Thymus (tissue), 11 donors: ENCODE results near the gene PADI3. TPM values are rescaled to one million over a fixed set of nuclear protein-coding genes. Genes with fewer than 3 reads are reported as not detected.

Experiments
- DNase-seq, 9 donors: peaks; one replicate each; pipeline ENCODE4 v3.0.0-alpha.2; 2013; ENCODE audit warnings: low spot score in 9 of 9, low read depth in 6 of 9, missing footprints in 1 of 9
- H3K27ac ChIP-seq, 2 donors: one replicate each; pipeline ENCODE4 v1.5.1; 2013; ENCODE audit warnings: control low read depth in 1 of 2, low read depth in 1 of 2, low read length in 1 of 2, mild to moderate bottlenecking in 1 of 2, moderate library complexity in 1 of 2
- H3K27me3 ChIP-seq, 2 donors: one replicate each; pipeline ENCODE4 v1.5.1; 2013; ENCODE audit warnings: low read length in 1 of 2; ENCODE audit not compliant: control insufficient read depth in 2 of 2, insufficient read depth in 1 of 2
- H3K36me3 ChIP-seq, 2 donors: one replicate each; pipeline ENCODE4 v1.5.1; 2013; ENCODE audit warnings: low read length in 1 of 2, mild to moderate bottlenecking in 1 of 2, moderate library complexity in 1 of 2; ENCODE audit not compliant: control insufficient read depth in 2 of 2, insufficient read depth in 2 of 2
- H3K4me1 ChIP-seq, 2 donors: one replicate each; pipeline ENCODE4 v1.5.1; 2013; ENCODE audit warnings: low read length in 2 of 2; ENCODE audit not compliant: control insufficient read depth in 2 of 2, insufficient read depth in 2 of 2
- H3K4me3 ChIP-seq, 2 donors: one replicate each; pipeline ENCODE4 v1.5.1; 2013; ENCODE audit warnings: low read length in 2 of 2, control low read depth in 1 of 2, mild to moderate bottlenecking in 1 of 2
- H3K9me3 ChIP-seq, 2 donors: one replicate each; pipeline ENCODE4 v1.5.1; 2013; ENCODE audit warnings: low read length in 1 of 2, mild to moderate bottlenecking in 1 of 2; ENCODE audit not compliant: control insufficient read depth in 2 of 2, insufficient read depth in 1 of 2
- WGBS: extraction: QIAGEN DNeasy Blood & Tissue Kit; methylation state at CpG from one replicate; pipeline ENCODE4 v1.1.7; 2013; 5-methylcytosine and 5-hydroxymethylcytosine counted together
- polyA plus RNA-seq: library from polyadenylated mRNA; stranded (reverse); fragments of 200-250 nt; gene quantifications from one replicate; pipeline ENCODE4 v1.2.3, GENCODE V29; 2013
- total RNA-seq: library from RNA; stranded (reverse); fragments of 120-200 nt; gene quantifications from one replicate; pipeline ENCODE4 v1.2.4, GENCODE V29; 2013
- donor health status: healthy.

PADI3 gene
- total and polyA plus RNA-seq, 2 donors, result 0.09 to 0.27 TPM

DNA sequence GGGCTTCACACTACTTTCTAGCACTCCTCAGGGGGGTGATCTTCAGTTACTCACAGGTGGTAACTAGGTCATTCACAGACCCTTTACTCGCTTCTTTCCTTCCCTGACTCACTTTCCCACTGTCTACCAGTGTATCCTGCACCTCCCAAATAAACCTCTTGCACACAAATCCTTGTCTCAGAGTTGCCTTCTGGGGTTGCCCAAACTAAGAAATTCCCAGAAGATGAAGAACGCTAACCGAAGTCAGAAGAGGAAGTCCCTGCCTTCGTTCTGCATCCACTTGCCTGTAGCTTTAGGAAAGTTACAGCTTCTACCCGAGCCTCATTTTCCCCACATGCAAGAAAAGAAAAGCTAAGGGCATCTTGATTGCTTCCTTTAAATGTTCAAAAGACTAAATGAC lies 47.2 kb downstream of the PADI3 start:
- H3K4me1 ChIP-seq, result no peaks in the 10 kb centered on the region
- no peak for DNase-seq
- H3K4me3 ChIP-seq, result no peak overlapping the region
- H3K27me3 ChIP-seq, result no peaks in the 10 kb centered on the region
- H3K36me3 ChIP-seq, result no peaks in the 10 kb centered on the region
- WGBS, result 94% methylated on average over 5 of the region's 5 CpGs
- no peak overlapping the region for H3K27ac ChIP-seq
- peaks cover 0 to 3% of the 10 kb centered on the region in 2 donors for H3K9me3 ChIP-seq

DNA sequence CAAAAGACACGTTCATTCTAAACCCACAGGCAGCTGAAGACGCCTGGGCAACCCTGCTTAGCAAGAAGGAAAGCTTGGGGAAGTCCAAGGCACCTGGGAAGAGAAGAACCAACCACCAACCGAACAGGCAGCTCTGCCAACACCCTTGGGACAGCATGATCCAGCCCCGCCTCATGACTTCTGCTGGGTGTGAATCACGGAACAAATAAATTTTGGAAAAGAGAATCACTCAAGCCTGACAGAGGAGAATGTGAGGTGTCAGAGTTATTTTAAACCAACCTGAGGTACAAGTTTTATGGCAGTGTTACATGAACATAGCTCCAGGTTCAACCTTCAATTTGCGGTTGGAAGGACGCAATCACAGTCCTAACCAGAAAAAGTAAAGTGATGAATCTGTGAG lies 49.1 kb downstream of the PADI3 start:
- no peak for DNase-seq
- H3K27ac ChIP-seq, result no peak overlapping the region
- no peaks in the 10 kb centered on the region for H3K27me3 ChIP-seq
- 87% methylated on average over 7 of the region's 7 CpGs for WGBS
- no peaks in the 10 kb centered on the region for H3K36me3 ChIP-seq
- H3K4me1 ChIP-seq, result no peaks in the 10 kb centered on the region
- H3K4me3 ChIP-seq, result no peak overlapping the region
- H3K9me3 ChIP-seq, result peaks cover 2 to 9% of the 10 kb centered on the region in 2 donors

DNA sequence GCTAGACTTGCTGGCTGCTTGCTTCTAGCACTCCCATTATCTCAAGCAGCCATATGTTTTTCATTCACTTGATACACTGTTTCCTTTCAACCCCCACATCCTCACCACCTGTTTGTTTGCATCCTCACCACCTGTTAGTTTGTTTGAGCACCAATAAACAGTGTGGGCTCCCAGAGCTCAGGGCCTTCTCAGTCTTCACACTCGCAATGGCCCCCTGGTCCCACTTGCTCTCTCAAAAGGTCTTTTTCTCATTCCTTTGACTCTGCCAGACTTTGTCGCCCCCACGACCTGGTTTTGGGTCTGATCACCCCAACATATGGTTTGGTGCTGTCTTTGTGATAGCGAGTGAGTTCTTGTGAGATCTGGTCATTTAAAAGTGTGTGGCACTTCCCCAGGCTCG lies 52.9 kb downstream of the PADI3 start:
- H3K27ac ChIP-seq, result no peak overlapping the region
- no peak overlapping the region for H3K4me3 ChIP-seq
- peaks cover 2 to 9% of the 10 kb centered on the region in 2 donors for H3K9me3 ChIP-seq
- H3K27me3 ChIP-seq, result no peaks in the 10 kb centered on the region
- 95% methylated on average over 5 of the region's 5 CpGs for WGBS
- H3K4me1 ChIP-seq, result no peaks in the 10 kb centered on the region
- DNase-seq, result no peak
- no peaks in the 10 kb centered on the region for H3K36me3 ChIP-seq

DNA sequence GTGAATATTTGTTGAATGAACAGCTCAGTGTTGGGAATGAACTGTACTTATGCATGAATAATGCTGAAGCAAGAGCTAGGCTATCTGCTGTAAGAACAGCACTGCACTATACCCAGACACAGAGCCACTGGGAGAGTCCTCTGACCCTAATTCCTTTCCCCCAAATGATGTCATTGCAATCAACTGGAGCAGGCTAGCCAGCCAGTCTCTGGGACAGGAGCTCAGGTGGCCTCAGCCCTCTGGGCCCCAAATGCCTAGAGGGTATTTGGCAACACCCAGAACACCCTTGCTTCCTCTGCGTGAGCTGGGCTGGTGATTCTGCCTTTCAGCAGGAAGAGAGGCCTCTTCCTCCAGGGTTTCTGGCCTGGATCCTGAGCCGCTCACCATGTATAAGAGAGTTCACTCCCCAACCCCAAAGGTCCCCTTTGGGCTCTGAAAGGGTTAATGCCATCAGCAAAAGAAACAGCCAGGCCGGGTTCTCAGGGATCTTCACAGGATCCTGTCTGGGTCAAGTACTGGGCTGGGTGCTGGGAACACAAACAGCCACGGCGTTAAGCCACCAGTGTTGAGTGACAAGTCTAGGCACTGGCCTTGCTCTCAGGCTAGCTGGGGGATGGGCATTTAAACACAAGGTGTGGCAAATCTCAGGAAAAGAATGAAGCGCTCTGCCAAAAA lies 55.4 kb downstream of the PADI3 start:
- no peak for DNase-seq
- no peak overlapping the region for H3K27ac ChIP-seq
- H3K9me3 ChIP-seq, result peaks cover 2 to 9% of the 10 kb centered on the region in 2 donors
- 33% methylated on average over 6 of the region's 6 CpGs for WGBS
- H3K4me3 ChIP-seq, result no peak overlapping the region
- no peaks in the 10 kb centered on the region for H3K27me3 ChIP-seq
- H3K36me3 ChIP-seq, result no peaks in the 10 kb centered on the region
- H3K4me1 ChIP-seq, result no peaks in the 10 kb centered on the region

DNA sequence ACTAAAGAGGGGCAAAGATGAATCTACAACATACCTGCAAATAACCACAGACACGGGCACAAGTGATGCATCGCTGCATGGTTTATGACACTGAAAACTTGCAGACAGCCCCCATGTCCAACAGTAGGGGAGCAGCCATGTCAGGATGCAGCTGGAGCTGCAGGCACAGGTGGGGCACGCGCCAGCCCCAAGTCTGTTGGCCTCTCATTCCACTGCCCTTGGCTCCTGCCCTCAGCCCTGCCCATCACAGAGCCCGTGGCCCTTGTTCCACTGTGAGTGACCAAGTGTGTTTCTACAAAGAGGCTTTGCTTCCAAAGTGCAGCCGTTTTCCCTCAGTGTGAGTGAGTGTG lies 55.9 kb downstream of the PADI3 start:
- H3K4me1 ChIP-seq, result no peaks in the 10 kb centered on the region

DNA sequence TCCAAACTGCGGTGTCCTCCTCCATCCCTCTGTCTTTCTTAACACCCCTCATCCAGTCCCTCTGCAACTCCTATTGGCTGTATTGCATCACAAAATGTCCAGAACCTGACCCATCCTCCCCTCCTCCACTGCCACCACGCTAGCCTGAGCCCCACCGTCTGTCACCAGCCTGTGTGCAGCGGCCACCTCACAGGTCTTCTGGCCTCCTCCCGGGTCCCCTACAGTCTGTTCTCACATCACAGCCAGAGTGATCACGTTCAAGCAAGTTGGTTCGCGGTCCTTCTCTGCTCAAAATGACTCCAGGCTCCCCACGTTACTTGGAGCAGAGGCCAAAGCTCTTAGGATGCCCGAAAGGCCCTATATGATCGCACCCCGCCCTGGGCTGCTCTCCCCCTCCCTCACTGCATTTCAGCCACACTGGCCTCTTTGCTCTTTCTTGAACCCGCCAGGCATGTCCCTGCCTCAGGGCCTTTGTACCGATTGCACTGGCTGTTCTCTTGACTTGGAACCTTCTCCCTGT lies 56.7 kb downstream of the PADI3 start:
- WGBS, result 86% methylated on average over 14 of the region's 14 CpGs
- DNase-seq, result no peak
- no peaks in the 10 kb centered on the region for H3K36me3 ChIP-seq
- H3K4me3 ChIP-seq, result no peak overlapping the region
- H3K27ac ChIP-seq, result no peak overlapping the region
- no peaks in the 10 kb centered on the region for H3K4me1 ChIP-seq
- no peaks in the 10 kb centered on the region for H3K27me3 ChIP-seq
- H3K9me3 ChIP-seq, result peaks cover 2 to 9% of the 10 kb centered on the region in 2 donors

More for the DNA sequence above, 55.9 kb downstream of the PADI3 start:
- WGBS, result 63% methylated on average over 6 of the region's 6 CpGs
- DNase-seq, result no peak
- no peak overlapping the region for H3K4me3 ChIP-seq
- peaks cover 2 to 9% of the 10 kb centered on the region in 2 donors for H3K9me3 ChIP-seq
- no peaks in the 10 kb centered on the region for H3K27me3 ChIP-seq
- no peak overlapping the region for H3K27ac ChIP-seq
- no peaks in the 10 kb centered on the region for H3K36me3 ChIP-seq

DNA sequence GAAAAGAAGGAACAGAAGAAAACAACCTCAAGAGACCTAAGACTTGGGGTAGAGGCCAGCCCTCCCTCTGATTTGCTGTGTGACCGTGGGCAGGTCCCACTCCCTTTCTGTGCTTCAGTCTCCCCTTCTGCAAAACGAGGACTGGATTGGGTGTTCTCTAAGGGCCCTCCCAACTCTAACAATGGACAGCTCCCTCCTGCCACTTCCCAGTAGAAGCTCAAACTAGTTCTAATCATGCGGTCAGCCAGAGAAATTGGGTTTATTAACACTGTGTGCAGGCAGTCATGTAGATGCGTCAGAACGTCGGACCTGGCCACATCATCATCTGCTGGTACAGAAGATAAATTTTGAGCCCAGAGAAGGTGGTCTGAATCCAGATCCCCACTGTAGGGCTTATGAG lies 57.5 kb downstream of the PADI3 start:
- Histone ChIP-seq H3K4me1 (no peaks in the 10 kb centered on the region), H3K36me3 (no peaks in the 10 kb centered on the region), H3K9me3 (peaks cover 2 to 6% of the 10 kb centered on the region in 2 donors), H3K4me3 (no peak overlapping the region), H3K27me3 (no peaks in the 10 kb centered on the region), H3K27ac (no peak overlapping the region)
- DNase-seq, result no peak
- WGBS, result 97% methylated on average over 6 of the region's 6 CpGs

DNA sequence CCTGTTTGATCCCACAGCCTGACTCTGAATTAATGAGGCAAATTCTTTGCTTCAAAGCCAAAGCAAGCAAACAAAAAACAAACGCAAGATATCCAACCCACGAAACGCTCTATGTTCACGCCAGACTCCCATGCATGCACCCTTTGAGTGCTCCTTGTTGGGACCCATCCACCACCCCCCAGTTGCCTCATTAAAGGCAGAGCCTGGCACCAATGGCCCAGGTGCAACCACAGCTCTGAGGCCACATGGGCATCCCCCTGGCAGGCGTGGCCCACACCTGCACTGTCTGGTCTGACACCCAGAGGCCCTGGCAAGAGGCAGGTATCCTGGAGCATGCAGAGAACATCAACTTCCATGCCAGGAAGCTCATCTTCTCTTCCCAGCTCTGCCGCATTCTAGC lies 58.0 kb downstream of the PADI3 start:
- Histone ChIP-seq H3K27me3 (no peaks in the 10 kb centered on the region), H3K27ac (no peak overlapping the region), H3K36me3 (no peaks in the 10 kb centered on the region), H3K4me3 (no peak overlapping the region), H3K9me3 (peaks cover 0 to 1% of the 10 kb centered on the region in 2 donors), H3K4me1 (no peaks in the 10 kb centered on the region)
- no peak for DNase-seq
- 48% methylated on average over 6 of the region's 6 CpGs for WGBS

DNA sequence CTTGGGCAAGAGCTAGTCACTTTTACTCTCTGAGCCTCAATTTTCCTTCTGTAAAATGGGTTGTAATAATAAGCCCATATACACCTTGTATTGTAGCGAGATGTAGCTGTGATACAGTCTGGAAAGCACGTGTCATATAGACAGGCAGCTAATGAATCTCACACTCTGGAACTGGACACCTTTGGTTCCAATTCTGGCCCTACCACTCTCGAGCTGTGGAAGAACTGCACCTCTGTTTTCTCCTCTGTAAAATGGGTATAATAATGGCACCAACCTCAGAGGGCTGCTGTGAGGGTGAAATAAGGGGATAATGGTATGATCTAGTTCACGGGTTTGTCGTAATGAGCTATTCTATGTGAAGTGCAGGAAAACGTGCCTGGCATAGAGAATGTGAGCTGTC lies 58.4 kb downstream of the PADI3 start:
- 92% methylated on average over 6 of the region's 6 CpGs for WGBS
- H3K36me3 ChIP-seq, result no peaks in the 10 kb centered on the region
- no peaks in the 10 kb centered on the region for H3K4me1 ChIP-seq
- no peak overlapping the region for H3K4me3 ChIP-seq
- H3K9me3 ChIP-seq, result no peaks in the 10 kb centered on the region
- no peak overlapping the region for H3K27ac ChIP-seq
- H3K27me3 ChIP-seq, result no peaks in the 10 kb centered on the region
- no peak for DNase-seq
